PFSK-1 (cell line): ENCODE data around the gene TP63.

Experiments
- POLR2AphosphoS5 ChIP-seq: IDR thresholded peaks from 2 replicates; pipeline ENCODE4 v1.6.1; 2012; ENCODE audit warnings: low read depth, mild to moderate bottlenecking, control low read depth, low read length, moderate library complexity
- SIN3A ChIP-seq: IDR thresholded peaks from 2 replicates; pipeline ENCODE4 v1.6.1; 2012; ENCODE audit warnings: mild to moderate bottlenecking, low read length, moderate library complexity, borderline replicate concordance; ENCODE audit not compliant: insufficient read depth
- TAF1 ChIP-seq: IDR thresholded peaks from 2 replicates; pipeline ENCODE4 v1.6.1; 2012; ENCODE audit warnings: low read length, control low read depth, borderline replicate concordance; ENCODE audit not compliant: insufficient read depth
- TF ChIP-seq, protein P1 (sequence below), 2 experiments: IDR thresholded peaks; 2 replicates each; pipeline versions ENCODE4 v1.6.1 to v1.8.0; 2011 to 2012; ENCODE audit warnings: low read depth in 2 of 2, low read length in 2 of 2, control low read depth in 1 of 2, inconsistent platforms in 1 of 2, mild to moderate bottlenecking in 1 of 2, moderate library complexity in 1 of 2; ENCODE audit not compliant: insufficient read depth in 1 of 2

- no peak for TF ChIP-seq TAF1
- TF ChIP-seq, protein P1, sequence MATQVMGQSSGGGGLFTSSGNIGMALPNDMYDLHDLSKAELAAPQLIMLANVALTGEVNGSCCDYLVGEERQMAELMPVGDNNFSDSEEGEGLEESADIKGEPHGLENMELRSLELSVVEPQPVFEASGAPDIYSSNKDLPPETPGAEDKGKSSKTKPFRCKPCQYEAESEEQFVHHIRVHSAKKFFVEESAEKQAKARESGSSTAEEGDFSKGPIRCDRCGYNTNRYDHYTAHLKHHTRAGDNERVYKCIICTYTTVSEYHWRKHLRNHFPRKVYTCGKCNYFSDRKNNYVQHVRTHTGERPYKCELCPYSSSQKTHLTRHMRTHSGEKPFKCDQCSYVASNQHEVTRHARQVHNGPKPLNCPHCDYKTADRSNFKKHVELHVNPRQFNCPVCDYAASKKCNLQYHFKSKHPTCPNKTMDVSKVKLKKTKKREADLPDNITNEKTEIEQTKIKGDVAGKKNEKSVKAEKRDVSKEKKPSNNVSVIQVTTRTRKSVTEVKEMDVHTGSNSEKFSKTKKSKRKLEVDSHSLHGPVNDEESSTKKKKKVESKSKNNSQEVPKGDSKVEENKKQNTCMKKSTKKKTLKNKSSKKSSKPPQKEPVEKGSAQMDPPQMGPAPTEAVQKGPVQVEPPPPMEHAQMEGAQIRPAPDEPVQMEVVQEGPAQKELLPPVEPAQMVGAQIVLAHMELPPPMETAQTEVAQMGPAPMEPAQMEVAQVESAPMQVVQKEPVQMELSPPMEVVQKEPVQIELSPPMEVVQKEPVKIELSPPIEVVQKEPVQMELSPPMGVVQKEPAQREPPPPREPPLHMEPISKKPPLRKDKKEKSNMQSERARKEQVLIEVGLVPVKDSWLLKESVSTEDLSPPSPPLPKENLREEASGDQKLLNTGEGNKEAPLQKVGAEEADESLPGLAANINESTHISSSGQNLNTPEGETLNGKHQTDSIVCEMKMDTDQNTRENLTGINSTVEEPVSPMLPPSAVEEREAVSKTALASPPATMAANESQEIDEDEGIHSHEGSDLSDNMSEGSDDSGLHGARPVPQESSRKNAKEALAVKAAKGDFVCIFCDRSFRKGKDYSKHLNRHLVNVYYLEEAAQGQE (IDR thresholded peaks at IDR 0.05; ENCODE audit: insufficient read depth in 1 of 2, low read depth in 2 of 2, low read length in 2 of 2) = no peak
- TF ChIP-seq SIN3A = no peak
- TF ChIP-seq POLR2AphosphoS5 = no peak
Observed at GRCh38 chr3:189638276-189639031, 7.3 kb downstream of the TP63 start.
